IMR-90 (cell line): Measurements from ENCODE around the gene PTH1R. TPM values are rescaled to one million over a fixed set of nuclear protein-coding genes. Genes with fewer than 3 reads are reported as not detected.

Source experiments
- ATAC-seq: fragments of 200-7000 bp; cut with Tn5 transposase; 2 replicates; pipeline ENCODE4 v1.9.1; 2020; ENCODE audit warnings: low read depth, mild to moderate bottlenecking, moderate library complexity
- BruUV-seq: library from RNA; stranded (reverse); fragments of 400-500 nt; replicated peaks from 2 replicates; lab custom pipeline; 2021; lab: Mats Ljungman, UMichigan
- CTCF ChIA-PET: fragments of 300-600 bp; formaldehyde crosslinking; extraction: SDS; loops from one replicate; lab custom pipeline; 2021; ENCODE audit warnings: antibody characterized with exemption; lab: Yijun Ruan, JAX
- POLR2A ChIA-PET: fragments of 300-600 bp; sonication (Branson Sonifier 250); formaldehyde crosslinking; loops from one replicate; lab custom pipeline; 2022; ENCODE audit warnings: antibody characterized with exemption; ENCODE audit not compliant: unreplicated experiment; lab: Charles Lee
- DNase-seq: peaks from one replicate; pipeline ENCODE4 v3.0.0; 2013
- H2AFZ ChIP-seq: replicated peaks from 2 replicates; pipeline ENCODE3; 2013; ENCODE audit warnings: low read length, mild to moderate bottlenecking; ENCODE audit not compliant: poor library complexity
- H2AK5ac ChIP-seq: 2 replicates; pipeline ENCODE4 v1.6.1; 2013; ENCODE audit warnings: low read depth, low read length, inconsistent platforms
- H2AK9ac ChIP-seq: replicated peaks from 2 replicates; pipeline ENCODE3; 2013; ENCODE audit warnings: mild to moderate bottlenecking, low read depth, low read length, moderate library complexity; ENCODE audit not compliant: poor library complexity
- H2BK120ac ChIP-seq: 2 replicates; pipeline ENCODE4 v1.6.1; 2013; ENCODE audit warnings: low read depth, low read length, inconsistent platforms
- H2BK15ac ChIP-seq: 3 replicates; pipeline ENCODE4 v1.6.1; 2013; ENCODE audit warnings: low read depth, low read length, inconsistent platforms
- H2BK20ac ChIP-seq: 2 replicates; pipeline ENCODE4 v1.6.1; 2013; ENCODE audit warnings: low read depth, mild to moderate bottlenecking, inconsistent platforms, low read length, moderate library complexity
- H2BK5ac ChIP-seq: 2 replicates; pipeline ENCODE4 v1.6.1; 2013; ENCODE audit warnings: mild to moderate bottlenecking, low read depth, low read length, inconsistent platforms; ENCODE audit not compliant: poor library complexity, severe bottlenecking
- H3K14ac ChIP-seq: replicated peaks from 2 replicates; pipeline ENCODE4 v1.6.1; 2013; ENCODE audit warnings: low read depth, low read length, inconsistent platforms
- H3K18ac ChIP-seq: 2 replicates; pipeline ENCODE4 v1.6.1; 2013; ENCODE audit warnings: low read depth, low read length, control low read depth
- H3K23ac ChIP-seq: 2 replicates; pipeline ENCODE4 v1.6.1; 2013; ENCODE audit warnings: low read depth, low read length, inconsistent platforms
- H3K27ac ChIP-seq: 2 replicates; pipeline ENCODE4 v1.5.1; 2013; ENCODE audit warnings: mild to moderate bottlenecking, control low read depth, low read length; ENCODE audit not compliant: insufficient read depth
- H3K27me3 ChIP-seq: 2 replicates; pipeline ENCODE4 v1.6.1; 2013; ENCODE audit warnings: low read length; ENCODE audit not compliant: control insufficient read depth, insufficient read depth
- H3K36me3 ChIP-seq: 2 replicates; pipeline ENCODE4 v1.6.1; 2013; ENCODE audit warnings: low read length, mixed read lengths; ENCODE audit not compliant: control insufficient read depth, insufficient read depth
- H3K4ac ChIP-seq: 2 replicates; pipeline ENCODE4 v1.6.1; 2013; ENCODE audit warnings: low read depth, low read length, inconsistent platforms
- H3K4me1 ChIP-seq: 2 replicates; pipeline ENCODE4 v1.6.1; 2013; ENCODE audit warnings: low read length, mixed read lengths; ENCODE audit not compliant: control insufficient read depth, insufficient read depth
- H3K4me2 ChIP-seq: 2 replicates; pipeline ENCODE4 v1.6.1; 2013; ENCODE audit warnings: low read depth, mild to moderate bottlenecking, control low read depth, low read length, moderate library complexity
- H3K4me3 ChIP-seq: 2 replicates; pipeline ENCODE4 v1.5.1; 2013; ENCODE audit warnings: low read depth, mild to moderate bottlenecking, control low read depth, low read length, moderate library complexity; ENCODE audit not compliant: insufficient read depth
- H3K56ac ChIP-seq: 2 replicates; pipeline ENCODE4 v1.6.1; 2013; ENCODE audit warnings: low read length, inconsistent platforms; ENCODE audit not compliant: insufficient read depth; ENCODE audit errors: extremely low read depth
- H3K79me1 ChIP-seq, 2 experiments: 2 replicates each; pipeline ENCODE4 v1.6.1; 2013; ENCODE audit warnings: low read length in 2 of 2, inconsistent platforms in 1 of 2, low read depth in 1 of 2
- H3K9ac ChIP-seq: 2 replicates; pipeline ENCODE4 v1.6.1; 2013; ENCODE audit warnings: low read depth, low read length, control low read depth
- H3K9me1 ChIP-seq: 2 replicates; pipeline ENCODE4 v1.6.1; 2013; ENCODE audit warnings: low read length, inconsistent platforms; ENCODE audit not compliant: insufficient read depth
- H3K9me3 ChIP-seq: 2 replicates; pipeline ENCODE4 v1.6.1; 2013; ENCODE audit warnings: low read length; ENCODE audit not compliant: control insufficient read depth, insufficient read depth
- H4K20me1 ChIP-seq: 2 replicates; pipeline ENCODE4 v1.6.1; 2013; ENCODE audit warnings: low read length, inconsistent platforms; ENCODE audit not compliant: insufficient read depth
- H4K5ac ChIP-seq: 2 replicates; pipeline ENCODE4 v1.6.1; 2013; ENCODE audit warnings: mild to moderate bottlenecking, low read depth, low read length, control low read depth
- H4K8ac ChIP-seq, 2 experiments: 2 replicates each; pipeline ENCODE4 v1.6.1; 2013; ENCODE audit warnings: low read depth in 2 of 2, low read length in 2 of 2, control low read depth in 1 of 2, inconsistent platforms in 1 of 2
- H4K91ac ChIP-seq: 2 replicates; pipeline ENCODE4 v1.6.1; 2013; ENCODE audit warnings: low read depth, low read length, inconsistent platforms; ENCODE audit not compliant: insufficient read depth
- BHLHE40 ChIP-seq: fragments of 150-350 bp; IDR thresholded peaks from 2 replicates; pipeline ENCODE4 v1.6.1; 2016; ENCODE audit warnings: mild to moderate bottlenecking, low read depth, low read length
- CHD1 ChIP-seq: IDR thresholded peaks from 2 replicates; pipeline ENCODE4 v1.6.1; 2012; ENCODE audit warnings: low read depth, low read length, improper control_type of control experiment
- FOS ChIP-seq: fragments of 150-350 bp; IDR thresholded peaks from 2 replicates; pipeline ENCODE4 v1.6.1; 2016; ENCODE audit warnings: low read depth, low read length
- MAFK ChIP-seq: IDR thresholded peaks from 2 replicates; pipeline ENCODE4 v1.6.1; 2012; ENCODE audit warnings: low read depth, low read length, improper control_type of control experiment
- MXI1 ChIP-seq: IDR thresholded peaks from 2 replicates; pipeline ENCODE4 v1.6.1; 2012; ENCODE audit warnings: low read depth, mild to moderate bottlenecking, low read length, moderate library complexity, borderline replicate concordance
- POLR2A ChIP-seq: IDR thresholded peaks from 2 replicates; pipeline ENCODE4 v1.6.1; 2012; ENCODE audit warnings: mild to moderate bottlenecking, low read depth, low read length
- RAD21 ChIP-seq: IDR thresholded peaks from 2 replicates; pipeline ENCODE4 v1.6.1; 2012; ENCODE audit warnings: low read length, improper control_type of control experiment
- SMC3 ChIP-seq: fragments of 150-350 bp; IDR thresholded peaks from 2 replicates; pipeline ENCODE4 v1.6.1; 2016; ENCODE audit warnings: low read depth, mild to moderate bottlenecking, antibody characterized with exemption, low read length, moderate library complexity
- WGBS, 2 experiments: methylation state at CpG; one replicate each; pipeline versions ENCODE4 v1.1.5 to v1.1.7; 2013; ENCODE audit warnings: missing lambda C conversion rate in 2 of 2; ENCODE audit not compliant: insufficient read length in 1 of 2; ENCODE audit errors: extremely low coverage in 2 of 2; 5-methylcytosine and 5-hydroxymethylcytosine counted together
- dilution Hi-C: fragments of 300-500 bp; cut with HindIII; formaldehyde crosslinking; loops from one replicate; pipeline ENCODE4 v1.14.3; 2018; ENCODE audit warnings: low sequenced_read_pairs; ENCODE audit not compliant: unreplicated experiment
- in situ Hi-C: fragments of 300-500 bp; cut with MboI; formaldehyde crosslinking; loops from 3 replicates; pipeline ENCODE4 v1.14.3; 2019; ENCODE audit warnings: low sequenced_read_pairs, inconsistent platforms, mixed read lengths
- intact Hi-C: fragments of 100-400 bp; cut with micrococcal nuclease; formaldehyde crosslinking; loops from 2 replicates; pipeline ENCODE4 v1.10.0; 2022
- polyA plus RNA-seq, 3 experiments: library from polyadenylated mRNA; depleted of rRNA; stranded (reverse); fragments of >200 nt; gene quantifications; 2 replicates each; pipeline ENCODE4 v1.2.3, GENCODE V29; 2012; ENCODE audit warnings: low replicate concordance in 1 of 3
- total RNA-seq: library from RNA; depleted of rRNA; stranded (reverse); fragments of >200 nt; gene quantifications from 2 replicates; pipeline ENCODE4 v1.2.3, GENCODE V29; 2012
- TF ChIP-seq, protein P1 (sequence below): conservative IDR thresholded peaks from 2 replicates; pipeline ENCODE4 v1.5.1; 2012; ENCODE audit warnings: mild to moderate bottlenecking, low read depth, low read length, improper control_type of control experiment
- TF ChIP-seq, protein P2 (sequence below): fragments of 150-350 bp; IDR thresholded peaks from 2 replicates; pipeline ENCODE4 v1.6.1; 2017; ENCODE audit warnings: mild to moderate bottlenecking, antibody characterized with exemption, low read length, low read depth
- TF ChIP-seq, protein P3 (sequence below): fragments of 150-350 bp; IDR thresholded peaks from 2 replicates; pipeline ENCODE4 v1.6.1; 2016; ENCODE audit warnings: low read depth, mild to moderate bottlenecking, low read length, moderate library complexity, borderline replicate concordance

PTH1R gene
- total and polyA plus RNA-seq, 2 of the 4 experiments (the other 2 are of a cell fraction) = 0.15 to 0.18 TPM

DNA sequence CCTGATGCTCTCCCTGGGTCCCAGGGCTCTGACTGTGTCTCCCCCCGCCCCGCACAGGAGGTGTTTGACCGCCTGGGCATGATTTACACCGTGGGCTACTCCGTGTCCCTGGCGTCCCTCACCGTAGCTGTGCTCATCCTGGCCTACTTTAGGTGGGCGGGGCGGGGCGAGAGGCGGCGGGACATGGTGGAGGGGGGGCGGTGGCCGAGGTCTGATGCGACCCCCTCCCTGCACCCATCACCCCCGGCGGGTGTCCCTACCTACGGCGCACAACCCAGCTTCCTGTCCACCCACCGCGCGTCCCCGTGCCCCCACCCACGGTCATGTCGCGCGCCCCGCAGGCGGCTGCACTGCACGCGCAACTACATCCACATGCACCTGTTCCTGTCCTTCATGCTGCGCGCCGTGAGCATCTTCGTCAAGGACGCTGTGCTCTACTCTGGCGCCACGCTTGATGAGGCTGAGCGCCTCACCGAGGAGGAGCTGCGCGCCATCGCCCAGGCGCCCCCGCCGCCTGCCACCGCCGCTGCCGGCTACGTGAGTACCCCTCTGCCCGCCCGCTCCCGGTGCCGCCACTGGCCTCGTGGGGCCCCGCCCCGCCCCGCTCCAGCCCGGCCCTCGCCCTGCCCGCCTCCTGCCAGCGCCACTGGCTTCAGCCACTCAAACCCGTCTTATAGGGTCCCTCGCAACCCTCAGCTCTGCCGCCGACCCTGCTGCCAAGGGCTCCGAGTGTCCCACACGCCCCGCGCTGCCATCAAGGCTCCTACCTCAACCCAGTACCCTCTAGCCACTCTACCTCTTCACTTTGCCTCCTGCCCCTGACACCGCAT lies 21.0 kb downstream of the PTH1R start:
- Histone ChIP-seq H4K8ac (no peak overlapping the region), H2BK5ac (no peak overlapping the region), H2BK120ac (no peak overlapping the region), H2BK15ac (no peak overlapping the region), H4K5ac (no peak overlapping the region), H3K56ac (no peak overlapping the region), H3K14ac (no peak overlapping the region), H2AK9ac (peak overlapping the region; percentile 28), H3K79me1 (no peaks in the 10 kb centered on the region), H4K20me1 (peaks cover 4% of the 10 kb centered on the region; the same call in 1 of the 2 replicates), H2AFZ (no peak overlapping the region), H2BK20ac (no peak overlapping the region), H3K4me2 (no peak overlapping the region), H3K9me3 (no peaks in the 10 kb centered on the region), H3K27ac (no peak overlapping the region), H2AK5ac (no peak overlapping the region), H3K4ac (no peak overlapping the region), H3K27me3 (peaks cover 11% of the 10 kb centered on the region), H3K9me1 (no peaks in the 10 kb centered on the region), H3K18ac (no peak overlapping the region), H4K91ac (no peak overlapping the region), H3K4me3 (no peak overlapping the region), H3K9ac (no peak overlapping the region), H3K36me3 (no peaks in the 10 kb centered on the region), H3K4me1 (no peaks in the 10 kb centered on the region), H3K23ac (no peak overlapping the region)
- DNase-seq = no peak
- POLR2A ChIA-PET = no interaction called here
- in situ Hi-C loops = loop anchor here (5.0 to 25.0 kb wide), 2 partner anchors 196 to 411 kb away; partner anchors contain the start of genes RTP3 and TMIE
- no TSS peak for BruUV-seq
- dilution Hi-C loops = no loop called here
- WGBS, 2 experiments = 59% methylated on average over 40 of the region's 71 CpGs; no CpG with 5 or more reads in 1 of the 2 experiments
- TF ChIP-seq BHLHE40 (no peak), RAD21 (no peak), FOS (no peak), POLR2A (no peak), MAFK (no peak), CHD1 (no peak), SMC3 (no peak), MXI1 (no peak)
- TF ChIP-seq, protein P1, sequence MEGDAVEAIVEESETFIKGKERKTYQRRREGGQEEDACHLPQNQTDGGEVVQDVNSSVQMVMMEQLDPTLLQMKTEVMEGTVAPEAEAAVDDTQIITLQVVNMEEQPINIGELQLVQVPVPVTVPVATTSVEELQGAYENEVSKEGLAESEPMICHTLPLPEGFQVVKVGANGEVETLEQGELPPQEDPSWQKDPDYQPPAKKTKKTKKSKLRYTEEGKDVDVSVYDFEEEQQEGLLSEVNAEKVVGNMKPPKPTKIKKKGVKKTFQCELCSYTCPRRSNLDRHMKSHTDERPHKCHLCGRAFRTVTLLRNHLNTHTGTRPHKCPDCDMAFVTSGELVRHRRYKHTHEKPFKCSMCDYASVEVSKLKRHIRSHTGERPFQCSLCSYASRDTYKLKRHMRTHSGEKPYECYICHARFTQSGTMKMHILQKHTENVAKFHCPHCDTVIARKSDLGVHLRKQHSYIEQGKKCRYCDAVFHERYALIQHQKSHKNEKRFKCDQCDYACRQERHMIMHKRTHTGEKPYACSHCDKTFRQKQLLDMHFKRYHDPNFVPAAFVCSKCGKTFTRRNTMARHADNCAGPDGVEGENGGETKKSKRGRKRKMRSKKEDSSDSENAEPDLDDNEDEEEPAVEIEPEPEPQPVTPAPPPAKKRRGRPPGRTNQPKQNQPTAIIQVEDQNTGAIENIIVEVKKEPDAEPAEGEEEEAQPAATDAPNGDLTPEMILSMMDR = no peak
- TF ChIP-seq, protein P2, sequence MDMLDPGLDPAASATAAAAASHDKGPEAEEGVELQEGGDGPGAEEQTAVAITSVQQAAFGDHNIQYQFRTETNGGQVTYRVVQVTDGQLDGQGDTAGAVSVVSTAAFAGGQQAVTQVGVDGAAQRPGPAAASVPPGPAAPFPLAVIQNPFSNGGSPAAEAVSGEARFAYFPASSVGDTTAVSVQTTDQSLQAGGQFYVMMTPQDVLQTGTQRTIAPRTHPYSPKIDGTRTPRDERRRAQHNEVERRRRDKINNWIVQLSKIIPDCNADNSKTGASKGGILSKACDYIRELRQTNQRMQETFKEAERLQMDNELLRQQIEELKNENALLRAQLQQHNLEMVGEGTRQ = no peak
- TF ChIP-seq, protein P3, sequence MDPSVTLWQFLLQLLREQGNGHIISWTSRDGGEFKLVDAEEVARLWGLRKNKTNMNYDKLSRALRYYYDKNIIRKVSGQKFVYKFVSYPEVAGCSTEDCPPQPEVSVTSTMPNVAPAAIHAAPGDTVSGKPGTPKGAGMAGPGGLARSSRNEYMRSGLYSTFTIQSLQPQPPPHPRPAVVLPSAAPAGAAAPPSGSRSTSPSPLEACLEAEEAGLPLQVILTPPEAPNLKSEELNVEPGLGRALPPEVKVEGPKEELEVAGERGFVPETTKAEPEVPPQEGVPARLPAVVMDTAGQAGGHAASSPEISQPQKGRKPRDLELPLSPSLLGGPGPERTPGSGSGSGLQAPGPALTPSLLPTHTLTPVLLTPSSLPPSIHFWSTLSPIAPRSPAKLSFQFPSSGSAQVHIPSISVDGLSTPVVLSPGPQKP = no peak
- intact Hi-C loops = no loop called here
- no peak for ATAC-seq
- CTCF ChIA-PET = no interaction called here
